Lung (tissue), 12 donors: ENCODE results near the gene SPTSSB. TPM values are rescaled to one million over a fixed set of nuclear protein-coding genes. Genes with fewer than 3 reads are reported as not detected.

Experiments used
- ATAC-seq: fragments of 200-7000 bp; cut with Tn5 transposase; one replicate; pipeline ENCODE4 v1.9.1; 2020; ENCODE audit warnings: moderate number of reproducible peaks; ENCODE audit not compliant: insufficient read depth, low FRiP score
- DNase-seq, 3 donors: peaks; one replicate each; pipeline ENCODE4 v3.0.0-alpha.2; 2013 to 2017
- H3K27ac ChIP-seq, 2 donors: one replicate each; pipeline ENCODE4 v1.5.1; 2013; ENCODE audit warnings: mild to moderate bottlenecking in 2 of 2, moderate library complexity in 2 of 2, control low read depth in 1 of 2, inconsistent platforms in 1 of 2, low read depth in 1 of 2, low read length in 1 of 2
- H3K27me3 ChIP-seq, 3 donors: one replicate each; pipeline ENCODE4 v1.5.1; 2013; ENCODE audit warnings: low read length in 2 of 3; ENCODE audit not compliant: control insufficient read depth in 3 of 3, insufficient read depth in 3 of 3
- H3K36me3 ChIP-seq, 4 donors: one replicate each; pipeline ENCODE4 v1.5.1; 2013; ENCODE audit warnings: low read length in 4 of 4, mild to moderate bottlenecking in 1 of 4, moderate library complexity in 1 of 4; ENCODE audit not compliant: control insufficient read depth in 4 of 4, insufficient read depth in 4 of 4
- H3K4me1 ChIP-seq, 5 donors: one replicate each; pipeline ENCODE4 v1.5.1; 2013; ENCODE audit warnings: low read length in 5 of 5, mild to moderate bottlenecking in 2 of 5, moderate library complexity in 1 of 5; ENCODE audit not compliant: control insufficient read depth in 5 of 5, insufficient read depth in 5 of 5
- H3K4me3 ChIP-seq: one replicate; pipeline ENCODE4 v1.5.1; 2013; ENCODE audit warnings: mild to moderate bottlenecking, control low read depth, moderate library complexity
- H3K9ac ChIP-seq, 2 donors: one replicate each; pipeline ENCODE4 v1.5.1; 2013; ENCODE audit warnings: low read length in 2 of 2, control low read depth in 1 of 2; ENCODE audit not compliant: insufficient read depth in 1 of 2
- H3K9me3 ChIP-seq, 4 donors: one replicate each; pipeline ENCODE4 v1.5.1; 2013; ENCODE audit warnings: low read length in 3 of 4, mild to moderate bottlenecking in 1 of 4, moderate library complexity in 1 of 4; ENCODE audit not compliant: control insufficient read depth in 4 of 4, insufficient read depth in 3 of 4
- WGBS, 2 donors: extraction: QIAGEN DNeasy Blood & Tissue Kit; methylation state at CpG; one replicate each; pipeline ENCODE4 v1.1.7; 2013; 5-methylcytosine and 5-hydroxymethylcytosine counted together
- polyA plus RNA-seq, 2 donors: library from polyadenylated mRNA; stranded (reverse); fragments of 200-250 nt; gene quantifications; one replicate each; pipeline ENCODE4 v1.2.1, GENCODE V29; 2013
- total RNA-seq, 2 donors: library from RNA; depleted of rRNA in 1 of 2; stranded (reverse); fragments of >200 nt in 1 of 2; gene quantifications; one replicate each; pipeline ENCODE4 v1.2.1, GENCODE V29; 2014 to 2021
- TF ChIP-seq, protein P1 (sequence below): IDR thresholded peaks from 2 replicates; pipeline ENCODE4 v1.5.1; 2012; ENCODE audit warnings: mild to moderate bottlenecking; ENCODE audit errors: control extremely low read depth, extremely low read depth
- donor health status: control.
- donor health status: control.
- donor health status: Bipolar disorder and iron deficiency.
- donor health status: healthy.
- donor health status: DM: yes; HTN: yes; CAD: no.

SPTSSB gene
- total and polyA plus RNA-seq, 4 donors = 0.08 to 0.23 (median 0.20) TPM; not detected in 1

DNA sequence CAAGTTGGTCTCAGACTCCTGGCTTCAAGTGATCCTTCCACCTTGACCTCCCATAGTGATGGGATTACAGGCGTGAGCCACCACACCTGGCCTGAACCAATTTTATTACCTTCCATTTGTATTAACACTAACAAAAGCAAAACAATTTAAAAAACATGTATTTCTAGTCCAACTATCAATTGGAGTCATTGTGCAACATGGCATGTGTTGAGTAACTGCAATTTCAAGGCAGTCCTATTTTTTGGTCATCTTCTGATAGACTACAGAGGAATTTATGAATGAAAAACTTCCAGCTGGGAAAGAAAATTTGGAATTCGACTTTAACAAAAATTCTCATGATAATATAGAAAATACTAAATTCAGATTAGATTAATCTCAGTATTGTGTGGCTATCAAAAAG lies 16.8 kb downstream of the SPTSSB start:
- 85 to 86% methylated on average over 2 of the region's 2 CpGs for WGBS, 2 donors
- H3K27me3 ChIP-seq = peaks cover 0 to 15% (median 0%) of the 10 kb centered on the region in 3 donors
- no peak for DNase-seq

DNA sequence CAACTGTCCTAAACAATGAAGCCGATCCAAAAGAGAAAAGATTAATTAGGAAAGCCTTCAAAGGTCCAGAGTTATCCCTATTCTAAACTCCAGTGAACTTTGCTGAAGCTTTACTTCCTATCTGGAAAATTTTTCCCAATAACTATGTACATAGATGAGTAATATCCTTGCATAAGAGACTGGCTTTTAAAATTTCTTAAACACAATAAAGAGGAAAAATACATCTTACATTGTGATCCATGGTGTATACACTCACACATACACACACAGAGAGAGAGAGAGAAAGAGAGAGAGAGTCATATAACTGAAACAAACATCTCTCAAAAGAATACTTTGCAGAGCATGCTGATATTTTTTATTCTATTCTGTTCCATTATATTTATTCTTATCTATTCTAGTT lies 20.0 kb downstream of the SPTSSB start:
- Histone ChIP-seq H3K4me3 (no peak overlapping the region), H3K27ac (no peak overlapping the region), H3K9ac (no peak overlapping the region), H3K9me3 (no peaks in the 10 kb centered on the region), H3K36me3 (no peaks in the 10 kb centered on the region), H3K27me3 (peaks cover 0 to 27% (median 0%) of the 10 kb centered on the region in 3 donors), H3K4me1 (no peaks in the 10 kb centered on the region)
- DNase-seq (no peak), ATAC-seq (no peak)
- WGBS, 2 donors = 55 to 83% methylated on average over 1 of the region's 1 CpG
- TF ChIP-seq, protein P1, sequence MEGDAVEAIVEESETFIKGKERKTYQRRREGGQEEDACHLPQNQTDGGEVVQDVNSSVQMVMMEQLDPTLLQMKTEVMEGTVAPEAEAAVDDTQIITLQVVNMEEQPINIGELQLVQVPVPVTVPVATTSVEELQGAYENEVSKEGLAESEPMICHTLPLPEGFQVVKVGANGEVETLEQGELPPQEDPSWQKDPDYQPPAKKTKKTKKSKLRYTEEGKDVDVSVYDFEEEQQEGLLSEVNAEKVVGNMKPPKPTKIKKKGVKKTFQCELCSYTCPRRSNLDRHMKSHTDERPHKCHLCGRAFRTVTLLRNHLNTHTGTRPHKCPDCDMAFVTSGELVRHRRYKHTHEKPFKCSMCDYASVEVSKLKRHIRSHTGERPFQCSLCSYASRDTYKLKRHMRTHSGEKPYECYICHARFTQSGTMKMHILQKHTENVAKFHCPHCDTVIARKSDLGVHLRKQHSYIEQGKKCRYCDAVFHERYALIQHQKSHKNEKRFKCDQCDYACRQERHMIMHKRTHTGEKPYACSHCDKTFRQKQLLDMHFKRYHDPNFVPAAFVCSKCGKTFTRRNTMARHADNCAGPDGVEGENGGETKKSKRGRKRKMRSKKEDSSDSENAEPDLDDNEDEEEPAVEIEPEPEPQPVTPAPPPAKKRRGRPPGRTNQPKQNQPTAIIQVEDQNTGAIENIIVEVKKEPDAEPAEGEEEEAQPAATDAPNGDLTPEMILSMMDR = no peak

More for the DNA sequence above, 16.8 kb downstream of the SPTSSB start:
- no peak for ATAC-seq
- no peak overlapping the region for H3K4me3 ChIP-seq
- H3K4me1 ChIP-seq = no peaks in the 10 kb centered on the region
- no peak overlapping the region for H3K9ac ChIP-seq
- H3K36me3 ChIP-seq = no peaks in the 10 kb centered on the region
- TF ChIP-seq, protein P1 = no peak
- no peaks in the 10 kb centered on the region for H3K9me3 ChIP-seq
- H3K27ac ChIP-seq = no peak overlapping the region

DNA sequence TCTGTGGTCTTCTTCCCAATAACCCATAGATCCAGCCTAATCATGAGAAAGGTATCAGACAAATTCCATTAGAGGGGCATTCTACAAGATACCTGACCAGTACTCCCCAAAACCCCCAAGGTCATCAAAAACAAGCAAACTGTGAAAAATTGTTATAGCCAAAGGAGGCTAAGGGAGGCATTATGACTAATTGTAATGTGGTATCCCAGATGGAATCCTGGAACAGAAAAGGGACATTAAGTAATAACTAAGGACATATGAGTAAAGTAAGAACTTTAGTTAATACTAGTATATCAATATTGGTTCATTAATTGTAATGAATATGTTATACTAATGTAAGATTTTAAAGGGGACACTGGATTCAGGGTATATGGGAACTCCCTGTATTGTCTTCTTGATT lies 20.4 kb downstream of the SPTSSB start:
- Histone ChIP-seq H3K9me3 (no peaks in the 10 kb centered on the region), H3K27me3 (peaks cover 0 to 27% (median 0%) of the 10 kb centered on the region in 3 donors), H3K4me1 (no peaks in the 10 kb centered on the region), H3K9ac (no peak overlapping the region), H3K27ac (no peak overlapping the region), H3K4me3 (no peak overlapping the region), H3K36me3 (no peaks in the 10 kb centered on the region)
- DNase-seq (no peak), ATAC-seq (no peak)
- TF ChIP-seq, protein P1 = no peak
